HCT116 (cell line): ENCODE measurements around the gene CFAP77.

ENCODE experiments used
- CBX3 ChIP-seq: IDR thresholded peaks from 2 replicates; pipeline ENCODE4 v1.6.1; 2012; ENCODE audit warnings: low read depth
- CEBPB ChIP-seq: IDR thresholded peaks from 2 replicates; pipeline ENCODE4 v1.6.1; 2012; ENCODE audit warnings: low read depth
- CTCF ChIP-seq, 3 experiments: fragments of 200-600 bp in 1 of 3; sonication (generic) in 1 of 3; IDR thresholded peaks in 2 of 3; conservative IDR thresholded peaks in 1 of 3; 2 replicates each; pipeline ENCODE4 v1.5.1; 2012 to 2017; ENCODE audit warnings: low read depth in 2 of 3, low read length in 2 of 3, antibody characterized with exemption in 1 of 3, borderline replicate concordance in 1 of 3, control low read depth in 1 of 3, mild to moderate bottlenecking in 1 of 3, mixed read lengths in 1 of 3, mixed run types in 1 of 3, moderate library complexity in 1 of 3; ENCODE audit not compliant: insufficient read depth in 1 of 3
- EZH2 ChIP-seq: fragments of 200-600 bp; sonication (generic); IDR thresholded peaks from 2 replicates; pipeline ENCODE4 v1.6.1; 2017; ENCODE audit warnings: antibody characterized with exemption, mixed run types
- JUND ChIP-seq: IDR thresholded peaks from 2 replicates; pipeline ENCODE4 v1.6.1; 2012
- MAX ChIP-seq: IDR thresholded peaks from 2 replicates; pipeline ENCODE4 v1.6.1; 2012
- POLR2A ChIP-seq: IDR thresholded peaks from 2 replicates; pipeline ENCODE4 v1.7.0; 2011; ENCODE audit warnings: borderline replicate concordance; ENCODE audit not compliant: insufficient read depth, insufficient read length; ENCODE audit errors: extremely low read depth
- POLR2AphosphoS5 ChIP-seq: IDR thresholded peaks from 2 replicates; pipeline ENCODE4 v1.6.1; 2011; ENCODE audit warnings: mild to moderate bottlenecking, low read depth, low read length, moderate library complexity
- REST ChIP-seq: IDR thresholded peaks from 2 replicates; pipeline ENCODE4 v1.6.1; 2012; ENCODE audit warnings: low read depth
- SP1 ChIP-seq: IDR thresholded peaks from 2 replicates; pipeline ENCODE4 v1.6.1; 2012; ENCODE audit warnings: low read depth
- ZBTB33 ChIP-seq: IDR thresholded peaks from 2 replicates; pipeline ENCODE4 v1.6.1; 2011; ENCODE audit warnings: mild to moderate bottlenecking, low read length, moderate library complexity; ENCODE audit not compliant: insufficient replicate concordance; ENCODE audit errors: extremely low read depth
- ZNF274 ChIP-seq: fragments of 200-500 bp; sonication (Bioruptor generic); IDR thresholded peaks from 2 replicates; pipeline ENCODE4 v1.6.1; 2014; ENCODE audit warnings: mild to moderate bottlenecking, low read depth, low read length, inconsistent platforms

GRCh38 chr9:132546148-132547051 lies 136.4 kb downstream of the CFAP77 start:
- peak in 2 of 3 experiments; percentile 47 to 49; a peak in 4 of 6 replicates for TF ChIP-seq CTCF (IDR thresholded peaks at IDR 0.05 in 2 of 3, conservative IDR thresholded peaks at IDR 0.05 in 1 of 3; ENCODE audit: borderline replicate concordance in 1 of 3, insufficient read depth in 1 of 3, low read depth in 2 of 3, low read length in 2 of 3)
- no peak for TF ChIP-seq CBX3
- TF ChIP-seq REST: no peak
- no peak for TF ChIP-seq POLR2A
- TF ChIP-seq ZBTB33: no peak
- TF ChIP-seq SP1: no peak
- TF ChIP-seq ZNF274: no peak
- no peak for TF ChIP-seq POLR2AphosphoS5
- TF ChIP-seq JUND: no peak
- no peak for TF ChIP-seq MAX
- no peak for TF ChIP-seq CEBPB
- TF ChIP-seq EZH2: no peak
